ENCODE measurements around the gene LPP. TPM values are rescaled to one million over a fixed set of nuclear protein-coding genes. Genes with fewer than 3 reads are reported as not detected.

Gene LPP
- total and polyA plus RNA-seq, 2 of the 13 experiments (the other 11 are each of a cell fraction or from before 2014, with no cell fraction given) = 19.2 to 29.9 TPM

DNA sequence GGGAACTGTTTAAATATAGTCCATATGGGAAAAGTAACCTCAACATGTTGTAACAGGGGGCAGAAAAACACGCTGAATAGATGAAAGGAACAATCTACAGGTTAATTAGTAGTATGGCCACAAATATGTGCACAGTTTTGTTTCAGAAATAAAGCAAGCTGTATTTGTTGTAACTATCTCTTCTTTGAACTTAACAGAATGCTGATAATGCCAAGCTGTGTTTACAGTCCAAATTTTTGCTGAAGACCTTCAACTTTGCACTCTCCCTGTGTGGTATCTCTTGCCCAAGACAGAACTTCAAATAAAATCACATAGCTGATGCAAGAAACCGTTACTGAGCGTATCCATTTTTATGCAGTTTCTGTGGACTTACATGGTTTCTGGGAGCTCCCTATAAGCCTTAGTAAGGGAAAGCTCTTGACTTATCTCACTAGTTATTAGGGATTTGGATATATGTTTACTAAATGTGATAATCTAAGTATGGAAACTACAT lies 592.4 kb downstream of the LPP start (continued):
- TF ChIP-seq ZNF567 (CRISPR knock-in tag; IDR thresholded peaks at IDR 0.05; ENCODE audit: borderline replicate concordance) (no peak), ZNF260 (CRISPR knock-in tag; IDR thresholded peaks at IDR 0.05; ENCODE audit: borderline replicate concordance, low read depth) (no peak), ZNF891 (CRISPR knock-in tag; IDR thresholded peaks at IDR 0.05) (no peak), ZNF224 (CRISPR knock-in tag; IDR thresholded peaks at IDR 0.05) (no peak), ZSCAN22 (CRISPR knock-in tag; IDR thresholded peaks at IDR 0.05) (no peak), MIER2 (CRISPR knock-in tag; IDR thresholded peaks at IDR 0.05) (peak; percentile 66; the same call in 1 of the 2 replicates), TEAD3 (CRISPR knock-in tag; optimal IDR thresholded peaks at IDR 0.05; ENCODE audit: borderline replicate concordance) (peak; percentile 99), RBM39 (IDR thresholded peaks at IDR 0.05; ENCODE audit: low read depth, low read length, poor library complexity, severe bottlenecking) (no peak), ZBTB42 (CRISPR knock-in tag; IDR thresholded peaks at IDR 0.05) (no peak), ZNF672 (CRISPR knock-in tag; IDR thresholded peaks at IDR 0.05) (no peak), ZNF230 (CRISPR knock-in tag; IDR thresholded peaks at IDR 0.05) (no peak), ZNF709 (CRISPR knock-in tag; IDR thresholded peaks at IDR 0.05) (no peak), SATB2 (CRISPR knock-in tag; IDR thresholded peaks at IDR 0.05) (peak; percentile 90), MEF2D (CRISPR knock-in tag; IDR thresholded peaks at IDR 0.05) (peak; percentile 98), ONECUT2 (CRISPR knock-in tag; IDR thresholded peaks at IDR 0.05) (peak; percentile 71), DNMT3B (CRISPR knock-in tag; conservative IDR thresholded peaks at IDR 0.05) (peak; percentile 93; the same call in 1 of the 2 replicates), ZNF232 (CRISPR knock-in tag; IDR thresholded peaks at IDR 0.05; ENCODE audit: borderline replicate concordance) (peak; percentile 59; the same call in 1 of the 2 replicates), YEATS2 (CRISPR knock-in tag; IDR thresholded peaks at IDR 0.05; ENCODE audit: borderline replicate concordance) (no peak; the same call in 1 of the 2 replicates), MED13 (CRISPR knock-in tag; IDR thresholded peaks at IDR 0.05) (peak; percentile 100), PITX1 (CRISPR knock-in tag; IDR thresholded peaks at IDR 0.05) (peak; percentile 98)
- TF ChIP-seq, protein P1, sequence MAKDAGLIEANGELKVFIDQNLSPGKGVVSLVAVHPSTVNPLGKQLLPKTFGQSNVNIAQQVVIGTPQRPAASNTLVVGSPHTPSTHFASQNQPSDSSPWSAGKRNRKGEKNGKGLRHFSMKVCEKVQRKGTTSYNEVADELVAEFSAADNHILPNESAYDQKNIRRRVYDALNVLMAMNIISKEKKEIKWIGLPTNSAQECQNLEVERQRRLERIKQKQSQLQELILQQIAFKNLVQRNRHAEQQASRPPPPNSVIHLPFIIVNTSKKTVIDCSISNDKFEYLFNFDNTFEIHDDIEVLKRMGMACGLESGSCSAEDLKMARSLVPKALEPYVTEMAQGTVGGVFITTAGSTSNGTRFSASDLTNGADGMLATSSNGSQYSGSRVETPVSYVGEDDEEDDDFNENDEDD (CRISPR knock-in tag; IDR thresholded peaks at IDR 0.05; ENCODE audit: borderline replicate concordance) = peak; percentile 61; the same call in 1 of the 2 replicates
- TF ChIP-seq, protein P2, sequence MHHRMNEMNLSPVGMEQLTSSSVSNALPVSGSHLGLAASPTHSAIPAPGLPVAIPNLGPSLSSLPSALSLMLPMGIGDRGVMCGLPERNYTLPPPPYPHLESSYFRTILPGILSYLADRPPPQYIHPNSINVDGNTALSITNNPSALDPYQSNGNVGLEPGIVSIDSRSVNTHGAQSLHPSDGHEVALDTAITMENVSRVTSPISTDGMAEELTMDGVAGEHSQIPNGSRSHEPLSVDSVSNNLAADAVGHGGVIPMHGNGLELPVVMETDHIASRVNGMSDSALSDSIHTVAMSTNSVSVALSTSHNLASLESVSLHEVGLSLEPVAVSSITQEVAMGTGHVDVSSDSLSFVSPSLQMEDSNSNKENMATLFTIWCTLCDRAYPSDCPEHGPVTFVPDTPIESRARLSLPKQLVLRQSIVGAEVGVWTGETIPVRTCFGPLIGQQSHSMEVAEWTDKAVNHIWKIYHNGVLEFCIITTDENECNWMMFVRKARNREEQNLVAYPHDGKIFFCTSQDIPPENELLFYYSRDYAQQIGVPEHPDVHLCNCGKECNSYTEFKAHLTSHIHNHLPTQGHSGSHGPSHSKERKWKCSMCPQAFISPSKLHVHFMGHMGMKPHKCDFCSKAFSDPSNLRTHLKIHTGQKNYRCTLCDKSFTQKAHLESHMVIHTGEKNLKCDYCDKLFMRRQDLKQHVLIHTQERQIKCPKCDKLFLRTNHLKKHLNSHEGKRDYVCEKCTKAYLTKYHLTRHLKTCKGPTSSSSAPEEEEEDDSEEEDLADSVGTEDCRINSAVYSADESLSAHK (CRISPR knock-in tag; IDR thresholded peaks at IDR 0.05; ENCODE audit: borderline replicate concordance) = no peak
- TF ChIP-seq, protein P3, sequence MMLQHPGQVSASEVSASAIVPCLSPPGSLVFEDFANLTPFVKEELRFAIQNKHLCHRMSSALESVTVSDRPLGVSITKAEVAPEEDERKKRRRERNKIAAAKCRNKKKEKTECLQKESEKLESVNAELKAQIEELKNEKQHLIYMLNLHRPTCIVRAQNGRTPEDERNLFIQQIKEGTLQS (CRISPR knock-in tag; IDR thresholded peaks at IDR 0.05) = peak; percentile 93
- TF ChIP-seq, protein P4, sequence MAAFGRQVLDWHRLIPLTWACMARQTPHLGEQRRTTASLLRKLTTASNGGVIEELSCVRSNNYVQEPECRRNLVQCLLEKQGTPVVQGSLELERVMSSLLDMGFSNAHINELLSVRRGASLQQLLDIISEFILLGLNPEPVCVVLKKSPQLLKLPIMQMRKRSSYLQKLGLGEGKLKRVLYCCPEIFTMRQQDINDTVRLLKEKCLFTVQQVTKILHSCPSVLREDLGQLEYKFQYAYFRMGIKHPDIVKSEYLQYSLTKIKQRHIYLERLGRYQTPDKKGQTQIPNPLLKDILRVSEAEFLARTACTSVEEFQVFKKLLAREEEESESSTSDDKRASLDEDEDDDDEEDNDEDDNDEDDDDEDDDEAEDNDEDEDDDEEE (CRISPR knock-in tag; IDR thresholded peaks at IDR 0.05) = no peak
- TF ChIP-seq, protein P5, sequence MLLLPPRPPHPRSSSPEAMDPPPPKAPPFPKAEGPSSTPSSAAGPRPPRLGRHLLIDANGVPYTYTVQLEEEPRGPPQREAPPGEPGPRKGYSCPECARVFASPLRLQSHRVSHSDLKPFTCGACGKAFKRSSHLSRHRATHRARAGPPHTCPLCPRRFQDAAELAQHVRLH (CRISPR knock-in tag; IDR thresholded peaks at IDR 0.05; ENCODE audit: borderline replicate concordance, low read depth) = 0 out of 2 replicates have a peak, but pooled peaks have one; percentile 24
- TF ChIP-seq, protein P6, sequence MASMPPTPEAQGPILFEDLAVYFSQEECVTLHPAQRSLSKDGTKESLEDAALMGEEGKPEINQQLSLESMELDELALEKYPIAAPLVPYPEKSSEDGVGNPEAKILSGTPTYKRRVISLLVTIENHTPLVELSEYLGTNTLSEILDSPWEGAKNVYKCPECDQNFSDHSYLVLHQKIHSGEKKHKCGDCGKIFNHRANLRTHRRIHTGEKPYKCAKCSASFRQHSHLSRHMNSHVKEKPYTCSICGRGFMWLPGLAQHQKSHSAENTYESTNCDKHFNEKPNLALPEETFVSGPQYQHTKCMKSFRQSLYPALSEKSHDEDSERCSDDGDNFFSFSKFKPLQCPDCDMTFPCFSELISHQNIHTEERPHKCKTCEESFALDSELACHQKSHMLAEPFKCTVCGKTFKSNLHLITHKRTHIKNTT (CRISPR knock-in tag; IDR thresholded peaks at IDR 0.05) = no peak
